SK-N-SH (cell line): ENCODE results near the gene CCDC126. TPM values are rescaled to one million over a fixed set of nuclear protein-coding genes. Genes with fewer than 3 reads are reported as not detected.

Source experiments
- CTCF ChIA-PET: fragments of 300-600, 350-600 bp; formaldehyde crosslinking; extraction: SDS; loops from one replicate; lab custom pipeline; 2021; lab: Yijun Ruan, JAX
- POLR2A ChIA-PET: fragments of 350-600 bp; sonication (Branson Sonifier 250); formaldehyde crosslinking; extraction: SDS; loops from one replicate; lab custom pipeline; 2020; ENCODE audit warnings: antibody characterized with exemption, inconsistent platforms; lab: Yijun Ruan, JAX
- DNase-seq: peaks from one replicate; pipeline ENCODE4 v3.0.0; 2012
- H2AFZ ChIP-seq: fragments of 200-600 bp; sonication (generic); 2 replicates; pipeline ENCODE4 v1.8.1; 2016; ENCODE audit warnings: antibody characterized with exemption, mild to moderate bottlenecking, low read depth
- H3F3A ChIP-seq: fragments of 200-600 bp; sonication (generic); replicated peaks from 2 replicates; pipeline ENCODE3; 2016; ENCODE audit warnings: antibody characterized with exemption, mild to moderate bottlenecking; ENCODE audit not compliant: insufficient read depth
- H3K27ac ChIP-seq, 2 experiments: fragments of 200-500 bp in 1 of 2; fragments of 200-600 bp in 1 of 2; sonication (Bioruptor generic) in 1 of 2; sonication (generic), shearing (Covaris generic) in 1 of 2; 2 replicates each; pipeline versions ENCODE4 v1.5.1 to v1.6.1; 2014 to 2016; ENCODE audit warnings: low read depth in 2 of 2, inconsistent platforms in 1 of 2, low read length in 1 of 2, mild to moderate bottlenecking in 1 of 2, mixed read lengths in 1 of 2
- H3K27me3 ChIP-seq: fragments of 200-600 bp; sonication (generic), shearing (Covaris generic); 2 replicates; pipeline ENCODE4 v1.6.1; 2016; ENCODE audit warnings: mixed run types; ENCODE audit not compliant: insufficient read depth
- H3K36me3 ChIP-seq, 2 experiments: fragments of 200-500 bp in 1 of 2; fragments of 200-600 bp in 1 of 2; sonication (Bioruptor generic) in 1 of 2; sonication (generic) in 1 of 2; replicated peaks in 1 of 2; 2 replicates each; pipeline versions ENCODE3 to v1.5.1; 2014 to 2016; ENCODE audit warnings: low read length in 1 of 2, mild to moderate bottlenecking in 1 of 2; ENCODE audit not compliant: insufficient read depth in 2 of 2, control insufficient read depth in 1 of 2
- H3K4me1 ChIP-seq, 2 experiments: fragments of 200-500 bp in 1 of 2; fragments of 200-600 bp in 1 of 2; sonication (Bioruptor generic) in 1 of 2; sonication (generic), shearing (Covaris generic) in 1 of 2; 2 replicates each; pipeline versions ENCODE4 v1.5.1 to v1.6.1; 2014 to 2016; ENCODE audit warnings: low read depth in 1 of 2, low read length in 1 of 2, mixed run types in 1 of 2; ENCODE audit not compliant: insufficient read depth in 2 of 2, control insufficient read depth in 1 of 2
- H3K4me2 ChIP-seq: fragments of 200-600 bp; sonication (generic), shearing (Covaris generic); 2 replicates; pipeline ENCODE4 v1.6.1; 2017; ENCODE audit warnings: mixed run types
- H3K4me3 ChIP-seq, 2 experiments: fragments of 200-500 bp in 1 of 2; fragments of 200-600 bp in 1 of 2; sonication (Bioruptor generic) in 1 of 2; sonication (generic), shearing (Covaris generic) in 1 of 2; 2 replicates each; pipeline versions ENCODE4 v1.5.1 to v1.8.1; 2014 to 2016; ENCODE audit warnings: low read depth in 2 of 2, inconsistent platforms in 1 of 2, low read length in 1 of 2, mild to moderate bottlenecking in 1 of 2, mixed read lengths in 1 of 2, moderate library complexity in 1 of 2
- H3K79me2 ChIP-seq: fragments of 200-600 bp; sonication (generic); 2 replicates; pipeline ENCODE4 v1.8.1; 2017; ENCODE audit warnings: mild to moderate bottlenecking; ENCODE audit not compliant: insufficient read depth
- H3K9ac ChIP-seq: fragments of 200-600 bp; sonication (generic); 2 replicates; pipeline ENCODE4 v1.6.1; 2017; ENCODE audit warnings: mixed run types
- H3K9me2 ChIP-seq: fragments of 200-600 bp; sonication (generic); 2 replicates; pipeline ENCODE4 v1.6.1; 2017; ENCODE audit warnings: mixed run types
- H3K9me3 ChIP-seq: fragments of 200-600 bp; sonication (generic); 2 replicates; pipeline ENCODE4 v1.6.1; 2017; ENCODE audit warnings: mixed run types, mild to moderate bottlenecking, moderate library complexity
- H4K20me1 ChIP-seq: fragments of 200-600 bp; sonication (generic); 2 replicates; pipeline ENCODE4 v1.6.1; 2017; ENCODE audit warnings: mild to moderate bottlenecking, mixed run types; ENCODE audit not compliant: insufficient read depth
- CHD2 ChIP-seq: fragments of 150-350 bp; IDR thresholded peaks from 2 replicates; pipeline ENCODE4 v1.6.1; 2018; ENCODE audit warnings: low read length; ENCODE audit not compliant: partially characterized antibody
- CTCF ChIP-seq: fragments of 200-600 bp; sonication (generic); IDR thresholded peaks from 2 replicates; pipeline ENCODE4 v1.6.1; 2017; ENCODE audit warnings: antibody characterized with exemption, mild to moderate bottlenecking, moderate library complexity
- EP300 ChIP-seq, 2 experiments: IDR thresholded peaks; 2 replicates each; pipeline versions ENCODE4 v1.4.0 to v1.6.1; 2012; ENCODE audit warnings: borderline replicate concordance in 1 of 2, low read depth in 1 of 2, low read length in 1 of 2
- EZH2phosphoT487 ChIP-seq: fragments of 200-600 bp; sonication (generic); IDR thresholded peaks from 2 replicates; pipeline ENCODE4 v1.6.1; 2017; ENCODE audit warnings: low read depth, mixed run types, mild to moderate bottlenecking, antibody characterized with exemption, moderate library complexity, borderline replicate concordance
- FOXJ3 ChIP-seq: sonication (generic); formaldehyde crosslinking; IDR thresholded peaks from 2 replicates; pipeline ENCODE4 v1.5.1; 2020; ENCODE audit warnings: mild to moderate bottlenecking, missing genetic modification reagents
- GABPA ChIP-seq: IDR thresholded peaks from 2 replicates; pipeline ENCODE4 v1.4.0; 2012; ENCODE audit warnings: low read depth, mild to moderate bottlenecking
- IRF3 ChIP-seq: fragments of 150-350 bp; IDR thresholded peaks from 2 replicates; pipeline ENCODE4 v1.6.1; 2016; ENCODE audit warnings: mild to moderate bottlenecking, low read depth, low read length
- JUND ChIP-seq: IDR thresholded peaks from 2 replicates; pipeline ENCODE4 v1.4.0; 2012
- MAX ChIP-seq: IDR thresholded peaks from 2 replicates; pipeline ENCODE4 v1.4.0; 2012; ENCODE audit warnings: low read depth
- MEF2A ChIP-seq: IDR thresholded peaks from 2 replicates; pipeline ENCODE4 v1.4.0; 2012; ENCODE audit warnings: low read depth, borderline replicate concordance
- NRF1 ChIP-seq: IDR thresholded peaks from 2 replicates; pipeline ENCODE4 v1.6.1; 2012; ENCODE audit warnings: low read depth, mild to moderate bottlenecking, low read length
- PBX3 ChIP-seq: IDR thresholded peaks from 2 replicates; pipeline ENCODE4; 2012
- POLR2AphosphoS5 ChIP-seq: IDR thresholded peaks from 2 replicates; pipeline ENCODE4 v1.6.1; 2012; ENCODE audit warnings: low read depth, low read length
- RCOR1 ChIP-seq: fragments of 150-350 bp; IDR thresholded peaks from 2 replicates; pipeline ENCODE4 v1.6.1; 2017; ENCODE audit warnings: antibody characterized with exemption, low read length
- REST ChIP-seq: IDR thresholded peaks from 2 replicates; pipeline ENCODE4 v1.6.1; 2012; ENCODE audit warnings: mild to moderate bottlenecking, low read depth, low read length, moderate library complexity
- SIN3A ChIP-seq: IDR thresholded peaks from 2 replicates; pipeline ENCODE4 v1.6.1; 2012; ENCODE audit warnings: low read depth, mild to moderate bottlenecking, low read length, moderate library complexity, borderline replicate concordance
- SMC3 ChIP-seq: IDR thresholded peaks from 2 replicates; pipeline ENCODE4 v1.6.1; 2012; ENCODE audit warnings: low read depth, low read length, improper control_type of control experiment
- TEAD4 ChIP-seq: IDR thresholded peaks from 2 replicates; pipeline ENCODE4 v1.4.0; 2012; ENCODE audit warnings: mild to moderate bottlenecking, borderline replicate concordance; ENCODE audit not compliant: insufficient read depth
- USF2 ChIP-seq: fragments of 150-350 bp; IDR thresholded peaks from 2 replicates; pipeline ENCODE4 v1.6.1; 2017; ENCODE audit warnings: antibody characterized with exemption, low read length, low read depth, borderline replicate concordance
- WGBS: methylation state at CpG from one replicate; pipeline ENCODE4 v1.1.6; 2017; ENCODE audit warnings: low lambda C conversion rate; 5-methylcytosine and 5-hydroxymethylcytosine counted together
- polyA plus RNA-seq, 3 experiments: library from polyadenylated mRNA; depleted of rRNA; stranded (reverse); fragments of >200 nt; gene quantifications; 2 replicates each; pipeline ENCODE4 v1.2.3, GENCODE V29; 2012

CCDC126 gene
- polyA plus RNA-seq, 1 of the 3 experiments (the other 2 are of a cell fraction) = 5.5 TPM

GRCh38 chr7:23679898-23680413 is 82.8 kb downstream of the CCDC126 start, which contains the start of gene FAM221A (continued):
- TF ChIP-seq CTCF (peak; percentile 77), POLR2AphosphoS5 (0 out of 2 replicates have a peak, but pooled peaks have one; percentile 17), SIN3A (peak; percentile 65; the same call in 1 of the 2 replicates), RCOR1 (no peak), REST (no peak), CHD2 (peak; percentile 69), NRF1 (peak; percentile 72), SMC3 (no peak)

- Histone ChIP-seq H3K79me2 (no peaks in the 10 kb centered on the region), H3K4me2 (peak overlapping the region; percentile 84), H2AFZ (peak overlapping the region; percentile 98), H3K9ac (peak overlapping the region; percentile 47), H3K27ac (peak overlapping the region in 1 of 2 experiments; percentile 84; a peak in 2 of 4 replicates), H3K4me3 (peak overlapping the region; percentile 68 to 74), H3K4me1 (peaks cover 0 to 6% of the 10 kb centered on the region in 2 experiments; a peak in 1 of 4 replicates), H3K27me3 (no peaks in the 10 kb centered on the region), H3K9me3 (no peaks in the 10 kb centered on the region), H3F3A (no peaks in the 10 kb centered on the region), H3K9me2 (no peaks in the 10 kb centered on the region), H4K20me1 (no peaks in the 10 kb centered on the region), H3K36me3 (no peaks in the 10 kb centered on the region)
- DNase-seq = peak; percentile 90
- WGBS = 25% methylated on average over 42 of the region's 42 CpGs
- ChIA-PET CTCF (interaction anchor here (0.6 to 4.8 kb wide), 22 partner anchors 10 to 701 kb away, joined by 3 to 41 read pairs (median 4); partner anchors contain the start of gene CCDC126), POLR2A (interaction anchor here (1.3 kb wide), 1 partner anchor 83 kb away, joined by 4 read pairs; no protein-coding TSS in a partner anchor)
- TF ChIP-seq IRF3 (no peak), FOXJ3 (CRISPR knock-in tag) (no peak), EZH2phosphoT487 (no peak), USF2 (no peak), JUND (peak; percentile 40; the same call in 1 of the 2 replicates), PBX3 (no peak), MEF2A (no peak), SMC3 (no peak), TEAD4 (no peak), MAX (peak; percentile 65; the same call in 1 of the 2 replicates), EP300 (IDR thresholded peaks at IDR 0.05; ENCODE audit: borderline replicate concordance in 1 of 2, low read depth in 1 of 2, low read length in 1 of 2) (no peak), GABPA (peak; percentile 79)
Measured at GRCh38 chr7:23680414-23681405, 83.5 kb downstream of the CCDC126 start.
